Liver (tissue), 9 donors: Measurements from ENCODE around the gene NUP205. TPM values are rescaled to one million over a fixed set of nuclear protein-coding genes. Genes with fewer than 3 reads are reported as not detected.

ENCODE experiments used
- DNase-seq: peaks from one replicate; pipeline ENCODE4 v3.0.0-alpha.2; 2017; ENCODE audit warnings: low spot score
- H3K27ac ChIP-seq, 2 donors: one replicate each; pipeline ENCODE4 v1.7.0; 2013; ENCODE audit warnings: inconsistent platforms in 2 of 2, low read length in 2 of 2, control low read depth in 1 of 2, low read depth in 1 of 2, mild to moderate bottlenecking in 1 of 2
- H3K27me3 ChIP-seq, 4 donors: one replicate each; pipeline versions ENCODE4 v1.6.1 to v1.7.0; 2013; ENCODE audit warnings: low read length in 3 of 4, inconsistent platforms in 1 of 4, mild to moderate bottlenecking in 1 of 4, moderate library complexity in 1 of 4; ENCODE audit not compliant: control insufficient read depth in 4 of 4, insufficient read depth in 4 of 4
- H3K36me3 ChIP-seq, 4 donors: one replicate each; pipeline versions ENCODE4 v1.6.1 to v1.7.0; 2013; ENCODE audit warnings: low read length in 3 of 4, mild to moderate bottlenecking in 3 of 4, low read depth in 1 of 4, moderate library complexity in 1 of 4; ENCODE audit not compliant: control insufficient read depth in 4 of 4, insufficient read depth in 3 of 4
- H3K4me1 ChIP-seq, 4 donors: one replicate each; pipeline versions ENCODE4 v1.6.1 to v1.7.0; 2013; ENCODE audit warnings: low read length in 3 of 4, mild to moderate bottlenecking in 3 of 4, moderate library complexity in 1 of 4; ENCODE audit not compliant: control insufficient read depth in 4 of 4, insufficient read depth in 4 of 4
- H3K4me3 ChIP-seq, 3 donors: one replicate each; pipeline versions ENCODE4 v1.6.1 to v1.7.0; 2013; ENCODE audit warnings: low read length in 3 of 3, control low read depth in 1 of 3, low read depth in 1 of 3, mild to moderate bottlenecking in 1 of 3
- H3K9ac ChIP-seq, 2 donors: one replicate each; pipeline ENCODE4 v1.7.0; 2013; ENCODE audit warnings: low read length in 2 of 2, mild to moderate bottlenecking in 2 of 2, moderate library complexity in 2 of 2, control low read depth in 1 of 2, low read depth in 1 of 2
- H3K9me3 ChIP-seq, 4 donors: one replicate each; pipeline versions ENCODE4 v1.6.1 to v1.7.0; 2013; ENCODE audit warnings: low read length in 3 of 4; ENCODE audit not compliant: control insufficient read depth in 4 of 4
- ATF3 ChIP-seq: IDR thresholded peaks from 2 replicates; pipeline ENCODE4 v1.6.1; 2016; ENCODE audit warnings: antibody characterized with exemption
- CTCF ChIP-seq: fragments of 150-350 bp; IDR thresholded peaks from 2 replicates; pipeline ENCODE4 v1.5.1; 2017; ENCODE audit warnings: improper control_type of control experiment, low read depth, low read length; ENCODE audit not compliant: missing input control
- EGR1 ChIP-seq, 2 donors: IDR thresholded peaks; 2 replicates each; pipeline ENCODE4 v1.6.1; 2016 to 2018; ENCODE audit warnings: antibody characterized with exemption in 2 of 2, low read depth in 2 of 2
- FOXA1 ChIP-seq: IDR thresholded peaks from 2 replicates; pipeline ENCODE4 v1.6.1; 2016; ENCODE audit warnings: antibody characterized with exemption
- FOXA2 ChIP-seq: IDR thresholded peaks from 2 replicates; pipeline ENCODE4 v1.6.1; 2016; ENCODE audit warnings: antibody characterized with exemption
- GABPA ChIP-seq, 2 donors: IDR thresholded peaks in 1 of 2; conservative IDR thresholded peaks in 1 of 2; 2 replicates each; pipeline ENCODE4 v1.6.1; 2016; ENCODE audit warnings: antibody characterized with exemption in 2 of 2, mild to moderate bottlenecking in 1 of 2, moderate library complexity in 1 of 2
- HNF4A ChIP-seq, 2 donors: conservative IDR thresholded peaks; 2 replicates each; pipeline ENCODE4 v1.6.1; 2016; ENCODE audit warnings: antibody characterized with exemption in 2 of 2, mild to moderate bottlenecking in 2 of 2
- JUND ChIP-seq, 2 donors: IDR thresholded peaks; 2 replicates each; pipeline ENCODE4 v1.6.1; 2016; ENCODE audit warnings: antibody characterized with exemption in 2 of 2
- MAX ChIP-seq: IDR thresholded peaks from 2 replicates; pipeline ENCODE4 v1.6.1; 2016; ENCODE audit warnings: antibody characterized with exemption
- NR2F2 ChIP-seq: IDR thresholded peaks from 2 replicates; pipeline ENCODE4 v1.6.1; 2016; ENCODE audit warnings: antibody characterized with exemption
- RAD21 ChIP-seq, 2 donors: IDR thresholded peaks; 2 replicates each; pipeline ENCODE4 v1.6.1; 2016; ENCODE audit warnings: antibody characterized with exemption in 2 of 2, mild to moderate bottlenecking in 2 of 2
- RXRA ChIP-seq, 2 donors: IDR thresholded peaks; 2 replicates each; pipeline ENCODE4 v1.6.1; 2017 to 2018; ENCODE audit warnings: antibody characterized with exemption in 2 of 2, mild to moderate bottlenecking in 1 of 2
- SP1 ChIP-seq: IDR thresholded peaks from 2 replicates; pipeline ENCODE4 v1.6.1; 2018; ENCODE audit warnings: antibody characterized with exemption, mild to moderate bottlenecking
- TAF1 ChIP-seq: conservative IDR thresholded peaks from 2 replicates; pipeline ENCODE4 v1.6.1; 2016; ENCODE audit warnings: antibody characterized with exemption, mild to moderate bottlenecking
- ZBTB33 ChIP-seq: IDR thresholded peaks from 2 replicates; pipeline ENCODE4 v1.6.1; 2016; ENCODE audit warnings: antibody characterized with exemption
- WGBS: extraction: QIAGEN DNeasy Blood & Tissue Kit; methylation state at CpG from one replicate; pipeline ENCODE4 v1.1.7; 2013; 5-methylcytosine and 5-hydroxymethylcytosine counted together
- polyA plus RNA-seq, 2 donors: library from polyadenylated mRNA; stranded (reverse) in 1 of 2; unstranded in 1 of 2; fragments of 200-250 nt in 1 of 2; fragments of >200 nt in 1 of 2; fragmentation: Nextera tagmentation in 1 of 2; extraction: Ambion mirVana in 1 of 2; gene quantifications; one replicate each; pipeline versions ENCODE4 v1.2.1 to v1.2.3, GENCODE V29; 2013 to 2015
- total RNA-seq, 2 donors: library from RNA; depleted of rRNA; stranded (reverse); fragments of >200 nt; gene quantifications; one replicate each; pipeline ENCODE4 v1.2.3, GENCODE V29; 2014
- donor health status: healthy.
- donor health status: healthy.
- donor health status: healthy.
- donor health status: healthy.
- donor health status: healthy.

Gene NUP205
- total and polyA plus RNA-seq, 4 donors, result 6.3 to 27.8 (median 12.0) TPM

GRCh38 chr7:135670179-135670578 lies 112.5 kb downstream of the NUP205 start:
- peaks cover 0 to 1% (median 0%) of the 10 kb centered on the region in 4 donors for H3K4me1 ChIP-seq
- H3K27ac ChIP-seq, result no peak overlapping the region
- H3K9me3 ChIP-seq, result no peaks in the 10 kb centered on the region
- H3K36me3 ChIP-seq, result peaks cover 0 to 3% (median 0%) of the 10 kb centered on the region in 4 donors
- no peak for DNase-seq
- H3K27me3 ChIP-seq, result no peaks in the 10 kb centered on the region
- WGBS, result 79% methylated on average over 1 of the region's 1 CpG
- no peak overlapping the region for H3K9ac ChIP-seq
- TF ChIP-seq FOXA2 (no peak), SP1 (no peak), TAF1 (no peak), ZBTB33 (no peak), FOXA1 (no peak), NR2F2 (no peak), CTCF (no peak), HNF4A (conservative IDR thresholded peaks at IDR 0.05) (no peak), JUND (IDR thresholded peaks at IDR 0.05) (no peak), MAX (no peak)
- no peak overlapping the region for H3K4me3 ChIP-seq

GRCh38 chr7:135672560-135673359 lies 115.0 kb downstream of the NUP205 start:
- H3K9ac ChIP-seq, result no peak overlapping the region

More at GRCh38 chr7:135672560-135673359, 115.0 kb downstream of the NUP205 start:
- Histone ChIP-seq H3K36me3 (peaks cover 0 to 3% (median 0%) of the 10 kb centered on the region in 4 donors), H3K9me3 (no peaks in the 10 kb centered on the region), H3K4me3 (no peak overlapping the region), H3K27ac (no peak overlapping the region), H3K27me3 (no peaks in the 10 kb centered on the region), H3K4me1 (peaks cover 0 to 1% (median 0%) of the 10 kb centered on the region in 4 donors)
- no peak for DNase-seq
- WGBS, result 80% methylated on average over 3 of the region's 3 CpGs
- TF ChIP-seq RAD21 (IDR thresholded peaks at IDR 0.05) (peak; percentile 78 to 84), GABPA (IDR thresholded peaks at IDR 0.05 in 1 of 2, conservative IDR thresholded peaks at IDR 0.05 in 1 of 2) (no peak), ATF3 (no peak), TAF1 (no peak), EGR1 (IDR thresholded peaks at IDR 0.05; ENCODE audit: low read depth in 2 of 2) (no peak), NR2F2 (no peak), RXRA (IDR thresholded peaks at IDR 0.05) (no peak), ZBTB33 (no peak), JUND (IDR thresholded peaks at IDR 0.05) (no peak), FOXA2 (no peak), CTCF (peak; percentile 64)
